Measurements from ENCODE around the gene IL17B. TPM values are rescaled to one million over a fixed set of nuclear protein-coding genes. Genes with fewer than 3 reads are reported as not detected.

Gene IL17B
- total and polyA plus RNA-seq, 11 donors, result 0.33 to 0.42 (median 0.35) TPM; not detected in 8

GRCh38 chr5:149376711-149377447, 2.2 kb downstream of the IL17B start:
- Histone ChIP-seq H3K27me3 (no peaks in the 10 kb centered on the region), H3K4me1 (peaks cover 0 to 21% (median 4%) of the 10 kb centered on the region in 12 donors), H3K36me3 (no peaks in the 10 kb centered on the region), H3K27ac (no peak overlapping the region), H3K9me3 (no peaks in the 10 kb centered on the region), H3K4me3 (no peak overlapping the region)
- DNase-seq, result no peak
- WGBS, 4 donors, result 88 to 95% (median 94%) methylated on average over 7 of the region's 7 CpGs
- ATAC-seq, result no peak
- intact Hi-C loops (cut with DNase I), result loop anchor here in 1 of 10 donors (10.0 kb wide), 1 partner anchor 242 kb away; no protein-coding TSS in a partner anchor
- TF ChIP-seq POLR2A (IDR thresholded peaks at IDR 0.05) (no peak), CTCF (IDR thresholded peaks at IDR 0.05) (no peak)

- no peak for ATAC-seq
- Histone ChIP-seq H3K9me3 (no peaks in the 10 kb centered on the region), H3K36me3 (no peaks in the 10 kb centered on the region), H3K27me3 (no peaks in the 10 kb centered on the region), H3K4me1 (peaks cover 0 to 20% (median 2%) of the 10 kb centered on the region in 12 donors), H3K4me3 (no peak overlapping the region), H3K27ac (no peak overlapping the region)
- TF ChIP-seq CTCF (IDR thresholded peaks at IDR 0.05) (no peak), POLR2A (IDR thresholded peaks at IDR 0.05) (no peak)
- 93 to 95% (median 94%) methylated on average over 12 of the region's 12 CpGs for WGBS, 4 donors
- intact Hi-C loops (cut with DNase I), result loop anchor here in 1 of 10 donors (10.0 kb wide), 1 partner anchor 241 kb away; no protein-coding TSS in a partner anchor
- DNase-seq, result no peak
These were observed 3.0 kb downstream of the IL17B start for GRCh38 chr5:149376104-149376503.

DNA sequence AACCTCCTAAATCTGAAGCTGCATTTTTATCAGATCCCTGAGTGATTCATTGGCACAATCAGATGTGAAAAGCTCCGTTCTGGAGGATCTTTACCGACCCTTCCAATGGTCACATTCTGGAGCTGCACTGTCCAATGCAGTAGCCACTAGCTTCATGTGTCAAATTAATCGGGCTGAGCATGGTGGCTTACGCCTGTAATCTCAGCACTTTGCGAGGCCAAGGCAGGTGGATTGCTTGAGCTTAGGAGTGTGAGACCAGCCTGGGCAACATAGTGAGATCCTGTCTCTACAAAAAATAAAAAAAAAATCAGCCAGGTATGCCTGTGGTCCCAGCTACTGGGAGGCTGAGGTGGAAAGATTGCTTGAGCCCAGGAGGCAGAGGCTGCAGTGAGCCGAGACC, 3.7 kb downstream of the IL17B start:
- TF ChIP-seq POLR2A (IDR thresholded peaks at IDR 0.05), result no peak
- no peak for TF ChIP-seq CTCF (IDR thresholded peaks at IDR 0.05)
- WGBS, 4 donors, result 92 to 95% (median 95%) methylated on average over 6 of the region's 6 CpGs

DNA sequence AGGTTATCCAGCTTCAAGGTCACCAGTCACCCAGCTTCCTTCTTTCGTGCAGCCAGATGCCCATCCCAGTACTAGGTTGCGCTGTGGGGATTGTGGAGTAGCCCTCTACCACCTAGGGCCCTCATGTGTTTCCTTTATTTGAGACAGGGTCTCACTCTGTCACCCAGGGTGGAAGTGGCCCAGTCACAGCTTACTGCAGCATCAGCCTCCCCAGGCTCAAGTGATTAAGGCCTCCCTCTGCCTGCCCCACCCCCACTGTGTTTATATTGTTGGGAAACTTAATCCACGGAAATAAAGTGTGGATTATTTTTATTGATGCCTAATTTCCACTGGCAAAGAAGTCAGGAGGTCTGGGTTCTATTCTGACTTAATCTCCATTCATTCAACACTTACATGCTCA, 4.3 kb downstream of the IL17B start:
- Histone ChIP-seq H3K27me3 (no peaks in the 10 kb centered on the region), H3K27ac (no peak overlapping the region), H3K4me3 (no peak overlapping the region), H3K9me3 (no peaks in the 10 kb centered on the region), H3K4me1 (peaks cover 0 to 19% (median 7%) of the 10 kb centered on the region in 12 donors), H3K36me3 (no peaks in the 10 kb centered on the region)
- DNase-seq (no peak), ATAC-seq (no peak)
- intact Hi-C loops (cut with DNase I), result loop anchor here in 5 of 10 donors (5.0 to 10.0 kb wide), 3 partner anchors 58 to 240 kb away; no protein-coding TSS in a partner anchor
- TF ChIP-seq POLR2A (IDR thresholded peaks at IDR 0.05) (no peak), CTCF (IDR thresholded peaks at IDR 0.05) (no peak)
- WGBS, 4 donors, result 72 to 91% (median 87%) methylated on average over 1 to 3 of the region's 3 CpGs

More for the DNA sequence above, 3.7 kb downstream of the IL17B start:
- H3K4me3 ChIP-seq, result no peak overlapping the region
- H3K9me3 ChIP-seq, result no peaks in the 10 kb centered on the region
- intact Hi-C loops (cut with DNase I), result loop anchor here in 1 of 10 donors (10.0 kb wide), 1 partner anchor 241 kb away; no protein-coding TSS in a partner anchor
- H3K27ac ChIP-seq, result no peak overlapping the region
- ATAC-seq, result no peak
- DNase-seq, result no peak
- no peaks in the 10 kb centered on the region for H3K27me3 ChIP-seq
- peaks cover 0 to 20% (median 7%) of the 10 kb centered on the region in 12 donors for H3K4me1 ChIP-seq
- H3K36me3 ChIP-seq, result no peaks in the 10 kb centered on the region

Measured in heart left ventricle (tissue), 16 donors.